Spleen (tissue), 7 donors: ENCODE results near the gene P2RX6.

Experiments
- POLR2A ChIP-seq, 3 donors: fragments of 450-650 bp; IDR thresholded peaks; one replicate each; pipeline ENCODE4 v1.5.1; 2017; ENCODE audit warnings: antibody characterized with exemption in 3 of 3, mild to moderate bottlenecking in 1 of 3
- TF ChIP-seq, protein P1 (sequence below), 11 experiments: fragments of 200-600 bp in 7 of 11; fragments of 450-650 bp in 4 of 11; sonication (generic) in 4 of 11; IDR thresholded peaks in 8 of 11; conservative IDR thresholded peaks in 3 of 11; 1 replicate in 7 of 11; 2 replicates in 4 of 11; pipeline versions ENCODE4 v1.4.0 to v1.8.0; 2016 to 2021; ENCODE audit warnings: antibody characterized with exemption in 11 of 11, inconsistent platforms in 4 of 11, mild to moderate bottlenecking in 1 of 11
- donor health status: DM: no; HTN: no; CAD: no; lungs with moderate emphysema.
- donor health status: DM: no; HTN: no; CAD: no.
- donor health status: DM: no; HTN: no; CAD: no.

- TF ChIP-seq, protein P1, sequence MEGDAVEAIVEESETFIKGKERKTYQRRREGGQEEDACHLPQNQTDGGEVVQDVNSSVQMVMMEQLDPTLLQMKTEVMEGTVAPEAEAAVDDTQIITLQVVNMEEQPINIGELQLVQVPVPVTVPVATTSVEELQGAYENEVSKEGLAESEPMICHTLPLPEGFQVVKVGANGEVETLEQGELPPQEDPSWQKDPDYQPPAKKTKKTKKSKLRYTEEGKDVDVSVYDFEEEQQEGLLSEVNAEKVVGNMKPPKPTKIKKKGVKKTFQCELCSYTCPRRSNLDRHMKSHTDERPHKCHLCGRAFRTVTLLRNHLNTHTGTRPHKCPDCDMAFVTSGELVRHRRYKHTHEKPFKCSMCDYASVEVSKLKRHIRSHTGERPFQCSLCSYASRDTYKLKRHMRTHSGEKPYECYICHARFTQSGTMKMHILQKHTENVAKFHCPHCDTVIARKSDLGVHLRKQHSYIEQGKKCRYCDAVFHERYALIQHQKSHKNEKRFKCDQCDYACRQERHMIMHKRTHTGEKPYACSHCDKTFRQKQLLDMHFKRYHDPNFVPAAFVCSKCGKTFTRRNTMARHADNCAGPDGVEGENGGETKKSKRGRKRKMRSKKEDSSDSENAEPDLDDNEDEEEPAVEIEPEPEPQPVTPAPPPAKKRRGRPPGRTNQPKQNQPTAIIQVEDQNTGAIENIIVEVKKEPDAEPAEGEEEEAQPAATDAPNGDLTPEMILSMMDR (IDR thresholded peaks at IDR 0.05 in 8 of 11, conservative IDR thresholded peaks at IDR 0.05 in 3 of 11), result no peak
- no peak for TF ChIP-seq POLR2A (IDR thresholded peaks at IDR 0.05)
Observed at GRCh38 chr22:20980938-20981722, 33.8 kb upstream of the P2RX6 start.
